ENCODE results near the gene PCED1A.

The PCED1A gene, protein sequence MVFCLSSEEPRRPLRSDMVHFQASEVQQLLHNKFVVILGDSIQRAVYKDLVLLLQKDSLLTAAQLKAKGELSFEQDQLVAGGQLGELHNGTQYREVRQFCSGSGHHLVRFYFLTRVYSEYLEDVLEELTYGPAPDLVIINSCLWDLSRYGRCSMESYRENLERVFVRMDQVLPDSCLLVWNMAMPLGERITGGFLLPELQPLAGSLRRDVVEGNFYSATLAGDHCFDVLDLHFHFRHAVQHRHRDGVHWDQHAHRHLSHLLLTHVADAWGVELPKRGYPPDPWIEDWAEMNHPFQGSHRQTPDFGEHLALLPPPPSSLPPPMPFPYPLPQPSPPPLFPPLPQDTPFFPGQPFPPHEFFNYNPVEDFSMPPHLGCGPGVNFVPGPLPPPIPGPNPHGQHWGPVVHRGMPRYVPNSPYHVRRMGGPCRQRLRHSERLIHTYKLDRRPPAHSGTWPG

DNA sequence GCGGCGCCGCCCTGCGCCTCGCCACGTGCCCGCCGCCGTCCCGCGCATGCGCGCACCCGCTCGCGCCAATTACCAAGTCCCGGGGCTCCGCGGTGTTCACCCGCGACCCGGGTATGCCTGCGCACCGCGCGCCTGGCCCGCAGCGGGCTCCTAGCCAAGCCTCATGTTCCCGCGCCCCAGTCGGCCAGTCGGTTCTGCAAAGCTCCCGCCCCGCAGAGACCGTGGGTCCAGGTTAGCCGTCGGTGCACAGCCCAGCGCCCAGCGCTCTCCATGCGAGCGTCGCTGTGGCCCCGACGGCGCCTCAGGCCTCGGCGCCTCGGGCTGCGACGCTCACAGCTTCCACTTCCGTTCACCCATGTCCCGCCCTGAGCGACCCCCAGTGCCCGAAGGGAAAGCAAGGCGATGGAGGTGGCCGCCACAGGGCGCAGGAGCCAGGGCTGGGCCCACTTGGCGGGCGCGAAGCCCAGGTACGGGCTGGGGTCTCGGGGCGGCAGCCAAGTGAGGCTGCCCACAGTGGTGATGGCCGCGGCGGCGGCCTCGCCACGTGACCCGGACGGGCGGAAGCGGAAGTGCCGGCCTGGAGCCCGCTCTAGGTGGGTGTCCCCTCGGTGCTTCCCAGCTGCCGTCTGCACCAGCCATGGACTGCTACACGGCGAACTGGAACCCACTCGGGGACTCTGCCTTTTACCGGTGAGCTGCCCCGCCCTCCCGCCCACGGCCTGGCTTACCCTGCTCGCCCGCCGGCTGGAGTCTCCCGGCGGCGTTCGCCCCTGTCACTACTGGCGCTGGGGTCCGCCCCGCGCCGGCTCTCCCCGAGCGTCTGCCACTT, at the start of gene PCED1A, which contains the start of gene VPS16:
TSS of gene PCED1A (minus strand) at position 518 of the 829 bp plus-strand sequence. CDS start 743 bp downstream, outside the sequence.
TSS of gene VPS16 (plus strand) at position 608 of the 829 bp plus-strand sequence. CDS start at position 638, 30 bp downstream.
- DNase-seq (ENCODE audit: low read depth): peak; percentile 85

- DNase-seq (ENCODE audit: low read depth): no peak
Measured at GRCh38 chr20:2889797-2890196, 49.3 kb upstream of the PCED1A start.

- no peak for DNase-seq (ENCODE audit: low read depth)
Measured at GRCh38 chr20:2889209-2889608, 48.8 kb upstream of the PCED1A start.

DNA sequence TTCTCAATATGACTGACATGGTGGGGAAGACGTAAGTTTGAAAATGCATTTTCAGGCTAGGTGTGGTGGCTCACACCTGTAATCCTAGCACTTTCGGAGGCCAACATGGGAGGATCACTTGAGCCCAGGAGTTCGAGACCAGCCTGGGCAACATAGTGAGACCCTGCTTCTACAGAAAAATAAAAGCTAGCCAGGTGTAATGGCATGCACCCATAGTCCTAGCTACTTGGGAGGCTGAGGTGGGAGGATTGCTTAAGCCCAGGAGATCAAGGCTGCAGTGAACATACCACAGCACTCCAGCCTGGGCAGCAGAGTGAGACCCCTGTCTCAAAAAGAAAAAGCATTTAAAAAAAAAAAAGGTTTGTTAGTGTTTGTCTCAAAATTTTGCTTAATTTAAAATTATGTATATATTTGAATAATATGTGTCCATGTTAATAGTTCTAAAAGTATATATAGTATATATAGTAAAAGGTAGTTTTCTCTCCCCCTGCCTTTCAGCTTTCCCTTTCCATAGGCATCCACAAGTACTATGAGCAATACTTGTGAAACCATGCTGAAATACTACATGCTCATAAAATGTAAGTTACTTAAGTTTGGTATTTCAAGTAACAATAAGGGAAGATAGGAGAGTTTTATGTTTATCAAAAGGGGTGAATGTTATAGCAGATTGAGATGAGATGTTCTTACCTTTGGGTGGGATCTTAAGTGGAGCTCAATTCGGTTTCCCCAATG, 47.9 kb upstream of the PCED1A start:
- no peak for DNase-seq (ENCODE audit: low read depth)

GRCh38 chr20:2887715-2888114, 47.3 kb upstream of the PCED1A start:
- DNase-seq (ENCODE audit: low read depth): no peak

DNA sequence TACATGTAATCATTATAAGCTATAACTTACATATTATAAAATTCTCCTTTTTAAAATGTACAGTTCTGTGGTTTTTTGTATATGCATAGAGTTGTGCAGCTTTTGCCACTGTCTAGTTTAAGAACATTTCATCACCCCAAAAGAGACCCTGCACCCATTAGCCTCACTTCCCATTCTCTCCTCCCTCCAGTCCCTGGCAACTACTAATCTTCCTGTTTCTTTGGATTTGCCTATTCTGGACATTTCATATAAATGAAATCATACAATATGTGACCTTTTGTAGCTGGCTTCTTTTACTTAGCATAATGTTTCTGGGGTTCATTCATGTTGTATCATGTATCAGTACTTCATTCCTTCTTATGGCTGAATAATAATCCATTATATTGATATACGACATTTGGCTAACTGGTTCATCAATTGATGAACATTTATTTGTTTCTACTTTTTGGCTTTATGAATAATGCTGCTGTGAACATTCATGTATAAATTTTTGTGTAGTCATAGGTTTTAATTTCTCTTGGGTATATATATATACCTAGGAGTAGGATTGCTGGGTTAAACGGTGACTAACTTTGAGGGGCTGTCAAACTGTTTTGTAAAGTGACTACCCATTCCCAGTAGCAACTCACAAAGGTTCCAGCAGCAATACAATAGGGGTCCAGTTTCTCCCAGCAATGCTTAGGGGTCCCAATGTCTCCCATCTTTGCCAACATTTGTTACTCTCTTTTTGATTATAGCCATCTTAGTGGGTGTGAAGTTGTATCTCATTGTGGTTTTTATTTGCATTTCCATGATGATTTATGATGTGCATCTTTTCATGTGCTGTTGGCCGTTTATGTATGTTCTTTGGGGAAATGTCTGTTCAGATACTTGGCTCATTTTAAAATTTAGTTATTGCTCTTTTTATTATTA, 43.5 kb upstream of the PCED1A start:
- no peak for DNase-seq (ENCODE audit: low read depth)

DNA sequence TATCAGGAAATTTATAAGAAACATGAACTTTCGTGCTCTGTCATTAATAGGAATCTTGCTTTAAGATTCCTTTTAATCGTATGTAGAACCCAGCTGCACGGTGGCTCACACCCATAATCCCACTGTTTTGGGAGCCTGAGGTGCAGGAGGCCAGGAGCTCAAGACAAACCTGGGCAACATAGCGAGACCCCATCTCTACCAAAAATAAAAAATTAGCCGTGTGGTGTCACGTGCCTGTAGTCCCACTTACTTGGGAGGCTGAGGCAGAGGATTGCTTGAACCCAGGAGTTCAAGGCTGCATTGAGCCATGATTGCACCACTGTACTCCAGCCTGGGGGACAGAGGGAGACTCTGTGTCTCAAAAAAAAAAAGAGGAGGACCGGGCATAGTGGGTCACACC, 40.2 kb upstream of the PCED1A start:
- no peak for DNase-seq (ENCODE audit: low read depth)

GRCh38 chr20:2879146-2879545, 38.7 kb upstream of the PCED1A start:
- no peak for DNase-seq (ENCODE audit: low read depth)

DNA sequence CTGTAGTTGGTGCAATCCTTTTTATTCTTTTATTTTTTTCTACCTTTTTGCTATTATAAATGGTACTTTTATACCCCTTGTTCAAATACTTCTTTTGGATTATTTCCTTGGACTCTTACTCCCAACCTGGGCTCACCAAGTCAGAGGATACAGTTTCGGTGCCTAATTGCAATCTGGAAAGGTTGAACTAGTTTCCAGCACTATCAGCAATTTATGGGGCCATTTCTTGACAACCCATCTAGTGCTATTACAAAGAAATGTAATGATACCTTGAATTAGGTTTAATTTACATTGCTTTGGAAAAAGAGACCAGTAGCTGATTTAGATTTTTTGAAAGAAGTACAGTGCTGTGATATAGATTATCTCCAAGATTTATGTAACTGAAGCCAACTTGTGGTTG, 38.1 kb upstream of the PCED1A start:
- DNase-seq (ENCODE audit: low read depth): no peak

GRCh38 chr20:2875690-2876203, 35.3 kb upstream of the PCED1A start:
- DNase-seq (ENCODE audit: low read depth): no peak

GRCh38 chr20:2874456-2874855, 34.0 kb upstream of the PCED1A start:
- no peak for DNase-seq (ENCODE audit: low read depth)

DNA sequence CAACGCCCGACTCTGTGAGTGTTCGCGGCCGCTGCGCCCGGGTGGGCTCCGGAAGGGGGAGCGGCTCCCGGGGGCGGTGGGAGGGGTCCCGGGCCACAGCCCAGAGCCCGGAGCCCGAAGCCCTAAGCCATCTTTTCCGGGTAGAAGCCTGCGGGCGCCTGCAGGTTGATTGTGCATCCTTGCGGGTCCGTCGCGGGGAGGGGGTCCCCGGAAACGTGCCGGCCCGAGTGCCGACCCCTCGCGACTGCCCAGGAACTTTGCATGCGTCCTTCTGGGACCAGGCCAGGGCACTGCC, 33.2 kb upstream of the PCED1A start:
- peak; percentile 63 for DNase-seq (ENCODE audit: low read depth)

DNA sequence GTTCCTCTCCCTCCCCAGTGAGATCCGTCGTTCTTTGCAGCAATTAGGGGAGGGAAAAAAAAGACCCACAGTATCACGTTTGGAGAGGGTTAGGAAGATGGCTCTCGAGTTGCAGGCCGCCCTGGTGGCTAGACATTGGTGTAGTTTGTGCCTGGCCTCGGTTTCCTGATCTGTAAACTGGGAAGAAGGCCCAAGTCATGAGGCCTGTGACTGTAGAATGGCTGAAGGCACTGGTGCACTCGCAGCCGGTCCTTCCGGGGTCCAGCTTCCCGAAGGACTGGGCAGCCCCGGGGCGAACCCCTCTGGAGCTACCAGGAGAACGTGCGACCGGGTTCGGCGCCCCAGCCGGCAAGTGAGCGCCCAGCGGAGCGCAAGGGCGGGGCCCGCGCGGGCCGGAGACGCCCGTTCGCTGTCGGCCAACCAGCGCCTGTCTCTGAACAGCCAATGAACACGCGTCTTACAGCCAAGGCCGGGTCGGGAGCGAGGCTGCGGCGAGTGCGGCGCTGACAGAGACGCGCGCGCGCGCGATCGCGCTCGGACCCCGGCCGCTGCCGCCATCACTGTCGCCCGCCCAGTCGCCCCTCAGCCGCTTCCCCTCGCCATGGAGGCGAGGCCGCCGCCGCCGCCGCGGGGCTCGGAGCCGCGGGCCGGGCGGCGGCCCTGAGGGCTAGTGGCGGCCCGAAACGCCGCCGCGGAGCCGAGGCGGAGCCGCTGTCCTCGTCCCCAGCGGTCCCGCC, 32.7 kb upstream of the PCED1A start, which contains the start of gene PTPRA:
TSS of gene PTPRA (plus strand) at position 472 of the 737 bp plus-strand sequence. CDS start 90,797 bp downstream, outside the sequence.
- peak; percentile 86 for DNase-seq (ENCODE audit: low read depth)

DNA sequence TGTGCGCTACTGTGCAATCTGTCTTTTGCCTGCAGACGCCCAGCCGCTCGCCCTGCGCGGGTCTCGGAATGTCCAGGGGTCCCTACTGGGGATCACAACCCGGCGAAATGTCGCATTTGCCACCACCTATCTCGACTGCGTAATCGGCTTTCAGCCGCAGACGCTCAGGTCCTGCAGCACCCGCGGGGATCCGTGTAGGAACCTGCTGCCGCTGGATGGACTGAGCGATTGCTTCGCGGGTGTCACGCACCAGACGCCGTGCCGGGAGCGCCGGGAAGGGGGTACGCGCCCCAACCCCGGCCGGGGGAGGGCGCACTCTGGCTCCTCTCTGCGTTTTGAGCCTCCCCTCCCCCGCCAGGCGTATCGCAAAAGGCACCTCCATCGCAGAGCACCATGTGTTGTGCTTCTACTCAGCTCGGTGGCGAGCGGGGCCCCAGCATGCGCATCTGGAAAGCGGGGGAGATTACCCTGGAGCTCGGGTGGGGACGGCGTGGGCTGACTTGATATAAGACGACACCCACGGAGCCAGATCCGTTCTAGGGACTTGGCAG, 32.1 kb upstream of the PCED1A start:
- DNase-seq (ENCODE audit: low read depth): peak; percentile 55

DNA sequence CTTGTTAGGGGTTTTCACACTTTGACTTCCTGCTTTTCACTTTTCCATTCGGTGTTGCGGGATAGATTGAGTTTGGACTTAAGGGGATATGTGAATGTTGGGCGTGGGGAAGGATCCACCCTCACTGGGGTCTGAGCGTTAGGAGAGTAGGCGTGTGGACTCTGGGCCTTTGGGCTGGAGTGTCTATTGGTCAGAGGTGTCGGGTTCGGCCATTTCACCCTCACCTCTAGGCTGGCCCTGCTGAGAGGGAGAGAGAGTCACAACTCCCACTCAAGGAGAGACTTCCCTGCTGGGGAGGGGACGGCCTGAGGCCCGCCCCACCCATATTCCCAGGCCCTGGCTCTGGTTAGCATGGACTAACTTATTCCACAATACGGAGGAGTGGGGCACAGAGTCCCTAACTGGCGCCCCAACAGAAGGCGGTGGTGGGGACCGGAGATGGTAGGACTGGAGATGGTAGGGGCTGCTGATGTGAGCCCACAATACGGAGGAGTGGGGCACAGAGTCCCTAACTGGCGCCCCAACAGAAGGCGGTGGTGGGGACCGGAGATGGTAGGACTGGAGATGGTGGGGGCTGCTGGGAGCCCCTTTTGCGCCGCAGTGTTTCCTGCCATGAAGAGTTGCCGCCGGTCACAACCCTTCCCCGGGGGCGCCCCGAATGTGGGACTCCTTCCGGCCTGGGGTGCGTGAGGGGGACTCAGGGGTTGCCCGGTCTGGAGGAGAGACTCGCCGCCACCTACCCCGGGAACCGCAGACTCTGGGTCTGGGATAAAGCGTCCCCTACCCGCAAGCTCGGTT, 31.4 kb upstream of the PCED1A start:
- peak; percentile 15 for DNase-seq (ENCODE audit: low read depth)

- no peak for DNase-seq (ENCODE audit: low read depth)
Measured at GRCh38 chr20:2871111-2871465, 30.6 kb upstream of the PCED1A start.

DNA sequence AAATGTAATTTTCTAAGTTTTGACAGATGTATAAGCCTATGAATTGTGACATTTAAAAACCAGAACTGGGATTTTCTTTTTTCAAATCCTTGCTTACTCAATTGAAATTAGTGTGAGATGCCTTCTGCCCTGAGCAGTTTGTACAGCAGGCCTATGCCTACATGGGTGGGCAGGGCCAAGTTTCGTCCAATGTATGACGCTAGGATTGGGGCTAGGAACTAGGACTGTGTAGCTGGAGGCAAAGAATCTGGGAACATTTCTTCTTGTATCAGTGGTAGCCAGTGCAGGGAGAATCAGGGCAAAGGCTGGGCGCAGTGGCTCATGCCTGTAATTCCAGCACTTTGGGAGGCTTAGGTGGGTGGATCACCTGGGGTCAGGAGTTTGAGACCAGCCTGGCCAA, 28.9 kb upstream of the PCED1A start:
- DNase-seq (ENCODE audit: low read depth): no peak

DNA sequence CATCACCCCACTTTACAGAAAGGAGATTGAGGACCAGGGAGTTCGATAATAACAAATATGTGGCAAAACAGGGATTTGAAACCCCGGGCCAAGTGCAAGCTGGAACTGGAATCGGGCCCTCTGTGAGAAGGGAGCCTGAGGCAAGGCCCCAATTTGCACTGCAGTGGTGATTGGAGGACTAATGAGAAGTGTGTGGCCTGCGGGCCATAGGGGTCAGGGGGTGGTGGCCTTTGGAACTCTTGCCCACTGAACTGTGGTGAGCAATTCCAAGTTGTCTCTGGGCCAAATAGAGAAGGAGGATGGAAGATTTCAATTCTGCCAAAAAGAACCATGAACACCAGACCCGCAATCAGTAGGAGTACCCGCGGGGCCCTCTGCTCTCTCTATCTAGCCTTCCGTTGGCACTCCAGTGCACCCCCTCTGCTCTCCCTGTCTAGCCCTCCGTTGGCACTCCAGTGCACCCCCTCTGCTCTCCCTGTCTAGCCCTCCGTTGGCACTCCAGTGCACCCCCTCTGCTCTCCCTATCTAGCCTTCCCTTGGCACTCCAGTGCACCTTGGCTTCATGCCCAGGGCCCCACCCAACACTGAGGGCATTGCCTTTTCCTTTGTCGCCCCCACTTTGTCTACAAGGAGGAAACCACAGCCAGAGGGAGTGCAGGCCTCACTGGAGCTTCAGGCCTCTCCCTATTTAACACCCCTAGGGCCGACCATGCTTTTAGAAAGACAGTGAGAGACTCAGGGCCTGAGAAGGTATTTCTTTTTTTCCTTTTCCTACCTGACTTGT, 26.8 kb upstream of the PCED1A start:
- no peak for DNase-seq (ENCODE audit: low read depth)
